SK-N-SH treated with all-trans-retinoic acid at 6 μM for 48 hours (cell line): ENCODE measurements around the gene CRLF1.

Source experiments
- ATAC-seq: fragments of 200-7000 bp; cut with Tn5 transposase; 3 replicates; pipeline ENCODE4 v1.9.1; 2020; ENCODE audit warnings: mild to moderate bottlenecking, moderate library complexity
- ARNTL ChIP-seq: fragments of 450-650 bp; formaldehyde crosslinking; IDR thresholded peaks from 2 replicates; pipeline ENCODE4 v1.5.0; 2020; ENCODE audit warnings: low read depth, mild to moderate bottlenecking, moderate library complexity, borderline replicate concordance
- BACH2 ChIP-seq: fragments of 250-450 bp; sonication (Bioruptor Pico); IDR thresholded peaks from 2 replicates; pipeline ENCODE4 v1.9.0; 2021; ENCODE audit warnings: mild to moderate bottlenecking, borderline replicate concordance
- CSDC2 ChIP-seq: fragments of 250-450 bp; sonication (Bioruptor Pico); IDR thresholded peaks from 2 replicates; pipeline ENCODE4 v1.5.0; 2020; ENCODE audit warnings: mild to moderate bottlenecking, moderate library complexity
- ESRRG ChIP-seq: fragments of 250-450 bp; sonication (Bioruptor Pico); IDR thresholded peaks from 2 replicates; pipeline ENCODE4 v1.6.1; 2021; ENCODE audit warnings: mild to moderate bottlenecking
- GLIS3 ChIP-seq: fragments of 250-450 bp; sonication (Bioruptor Pico); IDR thresholded peaks from 2 replicates; pipeline ENCODE4 v1.5.0; 2020; ENCODE audit warnings: mild to moderate bottlenecking, moderate library complexity
- ISL1 ChIP-seq: fragments of 250-450 bp; sonication (Bioruptor Pico); IDR thresholded peaks from 2 replicates; pipeline ENCODE4 v2.1.2; 2022; ENCODE audit warnings: mild to moderate bottlenecking, moderate library complexity
- OSR1 ChIP-seq: fragments of 250-450 bp; sonication (Bioruptor Pico); IDR thresholded peaks from 2 replicates; pipeline ENCODE4 v1.8.0; 2022; ENCODE audit warnings: moderate library complexity, mild to moderate bottlenecking, inconsistent platforms
- PPARA ChIP-seq: fragments of 250-450 bp; sonication (Bioruptor Pico); IDR thresholded peaks from 2 replicates; pipeline ENCODE4 v1.5.0; 2020; ENCODE audit warnings: mild to moderate bottlenecking, borderline replicate concordance
- RARB ChIP-seq: fragments of 250-450 bp; sonication (Bioruptor Pico); IDR thresholded peaks from 2 replicates; pipeline ENCODE4 v1.8.0; 2021; ENCODE audit warnings: mild to moderate bottlenecking, moderate library complexity
- SNAI2 ChIP-seq: fragments of 250-450 bp; sonication (Bioruptor Pico); IDR thresholded peaks from 2 replicates; pipeline ENCODE4 v1.5.0; 2020; ENCODE audit warnings: mild to moderate bottlenecking, moderate library complexity
- TCF4 ChIP-seq: fragments of 250-450 bp; sonication (Bioruptor Pico); IDR thresholded peaks from 2 replicates; pipeline ENCODE4 v1.8.0; 2021; ENCODE audit warnings: mild to moderate bottlenecking, moderate library complexity, borderline replicate concordance
- ZC3H10 ChIP-seq: fragments of 250-450 bp; sonication (Bioruptor Pico); IDR thresholded peaks from 2 replicates; pipeline ENCODE4 v1.5.1; 2021; ENCODE audit warnings: mild to moderate bottlenecking, moderate library complexity
- ZFP3 ChIP-seq: fragments of 250-450 bp; sonication (Bioruptor Pico); IDR thresholded peaks from 2 replicates; pipeline ENCODE4 v1.5.0; 2020; ENCODE audit warnings: mild to moderate bottlenecking, moderate library complexity
- ZFP30 ChIP-seq: fragments of 450-650 bp; formaldehyde crosslinking; IDR thresholded peaks from 2 replicates; pipeline ENCODE4 v1.5.0; 2022; ENCODE audit warnings: mild to moderate bottlenecking, moderate library complexity
- ZNF565 ChIP-seq: fragments of 450-650 bp; formaldehyde crosslinking; conservative IDR thresholded peaks from 2 replicates; pipeline ENCODE4 v1.5.0; 2020; ENCODE audit warnings: low read depth, mild to moderate bottlenecking, moderate library complexity
- ZNF70 ChIP-seq: fragments of 450-650 bp; formaldehyde crosslinking; IDR thresholded peaks from 2 replicates; pipeline ENCODE4 v1.5.0; 2020; ENCODE audit warnings: mild to moderate bottlenecking, moderate library complexity
- TF ChIP-seq, protein P1 (sequence below): fragments of 250-450 bp; sonication (Bioruptor Pico); IDR thresholded peaks from 2 replicates; pipeline ENCODE4 v1.8.0; 2020; ENCODE audit warnings: mild to moderate bottlenecking, moderate library complexity, borderline replicate concordance
- TF ChIP-seq, protein P2 (sequence below): fragments of 250-450 bp; sonication (Bioruptor Pico); IDR thresholded peaks from 2 replicates; pipeline ENCODE4 v1.5.0; 2020; ENCODE audit warnings: mild to moderate bottlenecking, moderate library complexity
- TF ChIP-seq, protein P3 (sequence below): fragments of 250-450 bp; sonication (Bioruptor Pico); IDR thresholded peaks from 2 replicates; pipeline ENCODE4 v1.5.1; 2021; ENCODE audit warnings: mild to moderate bottlenecking, moderate library complexity
- TF ChIP-seq, protein P4 (sequence below): fragments of 250-450 bp; sonication (Bioruptor Pico); IDR thresholded peaks from 2 replicates; pipeline ENCODE4 v1.5.1; 2020; ENCODE audit warnings: low read depth, mild to moderate bottlenecking, moderate library complexity

The CRLF1 gene

DNA sequence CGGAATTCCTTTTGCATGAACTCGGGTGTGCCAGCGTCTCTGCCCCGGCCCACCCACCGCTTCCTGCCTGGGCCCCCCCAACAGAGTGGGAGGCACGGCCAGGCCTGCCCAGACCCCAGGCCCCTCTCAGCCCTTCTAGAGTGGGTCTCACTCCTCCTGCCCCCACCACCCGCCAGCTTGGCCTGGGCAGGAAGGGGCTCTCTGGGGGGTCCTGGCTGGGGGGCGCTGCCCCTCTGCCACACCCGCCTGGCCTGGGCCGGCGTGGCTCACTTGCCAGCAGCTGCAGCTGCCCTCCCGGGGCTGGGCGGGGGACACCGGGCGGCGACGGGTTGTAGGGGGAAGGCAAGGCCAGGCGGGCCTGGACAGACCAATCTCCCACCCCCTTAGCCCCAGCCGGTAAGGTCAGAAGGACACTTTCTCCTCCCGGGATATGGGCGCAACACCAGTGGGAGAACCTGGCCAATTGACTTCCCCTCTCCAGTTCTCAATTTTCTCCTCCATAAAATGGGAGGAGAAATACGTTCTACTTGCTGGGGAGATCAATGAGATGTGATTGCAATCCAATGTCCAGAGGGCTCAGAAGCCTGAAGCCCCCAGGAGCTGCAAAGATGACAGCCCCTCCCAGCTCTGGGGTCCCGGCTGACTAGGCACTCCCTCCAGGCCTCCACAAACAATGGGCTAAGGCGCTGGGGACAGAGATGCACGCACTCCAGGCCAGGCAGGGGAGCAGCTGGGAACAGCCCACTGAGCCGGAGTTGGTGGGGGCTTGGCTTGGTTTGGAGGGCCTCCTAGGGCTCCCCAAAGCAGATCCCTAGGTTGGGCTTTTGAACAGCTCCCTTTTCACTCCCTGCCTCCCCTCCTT, 2.4 kb downstream of the CRLF1 start:
- TF ChIP-seq RARB (CRISPR knock-in tag): no peak
- TF ChIP-seq, protein P1, sequence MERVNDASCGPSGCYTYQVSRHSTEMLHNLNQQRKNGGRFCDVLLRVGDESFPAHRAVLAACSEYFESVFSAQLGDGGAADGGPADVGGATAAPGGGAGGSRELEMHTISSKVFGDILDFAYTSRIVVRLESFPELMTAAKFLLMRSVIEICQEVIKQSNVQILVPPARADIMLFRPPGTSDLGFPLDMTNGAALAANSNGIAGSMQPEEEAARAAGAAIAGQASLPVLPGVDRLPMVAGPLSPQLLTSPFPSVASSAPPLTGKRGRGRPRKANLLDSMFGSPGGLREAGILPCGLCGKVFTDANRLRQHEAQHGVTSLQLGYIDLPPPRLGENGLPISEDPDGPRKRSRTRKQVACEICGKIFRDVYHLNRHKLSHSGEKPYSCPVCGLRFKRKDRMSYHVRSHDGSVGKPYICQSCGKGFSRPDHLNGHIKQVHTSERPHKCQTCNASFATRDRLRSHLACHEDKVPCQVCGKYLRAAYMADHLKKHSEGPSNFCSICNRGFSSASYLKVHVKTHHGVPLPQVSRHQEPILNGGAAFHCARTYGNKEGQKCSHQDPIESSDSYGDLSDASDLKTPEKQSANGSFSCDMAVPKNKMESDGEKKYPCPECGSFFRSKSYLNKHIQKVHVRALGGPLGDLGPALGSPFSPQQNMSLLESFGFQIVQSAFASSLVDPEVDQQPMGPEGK (CRISPR knock-in tag): no peak
- no peak for TF ChIP-seq TCF4 (CRISPR knock-in tag)
- no peak for TF ChIP-seq BACH2 (CRISPR knock-in tag)
- TF ChIP-seq OSR1: no peak
- TF ChIP-seq, protein P2, sequence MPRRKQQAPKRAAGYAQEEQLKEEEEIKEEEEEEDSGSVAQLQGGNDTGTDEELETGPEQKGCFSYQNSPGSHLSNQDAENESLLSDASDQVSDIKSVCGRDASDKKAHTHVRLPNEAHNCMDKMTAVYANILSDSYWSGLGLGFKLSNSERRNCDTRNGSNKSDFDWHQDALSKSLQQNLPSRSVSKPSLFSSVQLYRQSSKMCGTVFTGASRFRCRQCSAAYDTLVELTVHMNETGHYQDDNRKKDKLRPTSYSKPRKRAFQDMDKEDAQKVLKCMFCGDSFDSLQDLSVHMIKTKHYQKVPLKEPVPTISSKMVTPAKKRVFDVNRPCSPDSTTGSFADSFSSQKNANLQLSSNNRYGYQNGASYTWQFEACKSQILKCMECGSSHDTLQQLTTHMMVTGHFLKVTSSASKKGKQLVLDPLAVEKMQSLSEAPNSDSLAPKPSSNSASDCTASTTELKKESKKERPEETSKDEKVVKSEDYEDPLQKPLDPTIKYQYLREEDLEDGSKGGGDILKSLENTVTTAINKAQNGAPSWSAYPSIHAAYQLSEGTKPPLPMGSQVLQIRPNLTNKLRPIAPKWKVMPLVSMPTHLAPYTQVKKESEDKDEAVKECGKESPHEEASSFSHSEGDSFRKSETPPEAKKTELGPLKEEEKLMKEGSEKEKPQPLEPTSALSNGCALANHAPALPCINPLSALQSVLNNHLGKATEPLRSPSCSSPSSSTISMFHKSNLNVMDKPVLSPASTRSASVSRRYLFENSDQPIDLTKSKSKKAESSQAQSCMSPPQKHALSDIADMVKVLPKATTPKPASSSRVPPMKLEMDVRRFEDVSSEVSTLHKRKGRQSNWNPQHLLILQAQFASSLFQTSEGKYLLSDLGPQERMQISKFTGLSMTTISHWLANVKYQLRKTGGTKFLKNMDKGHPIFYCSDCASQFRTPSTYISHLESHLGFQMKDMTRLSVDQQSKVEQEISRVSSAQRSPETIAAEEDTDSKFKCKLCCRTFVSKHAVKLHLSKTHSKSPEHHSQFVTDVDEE: no peak
- no peak for TF ChIP-seq PPARA (CRISPR knock-in tag)
- no peak for ATAC-seq

DNA sequence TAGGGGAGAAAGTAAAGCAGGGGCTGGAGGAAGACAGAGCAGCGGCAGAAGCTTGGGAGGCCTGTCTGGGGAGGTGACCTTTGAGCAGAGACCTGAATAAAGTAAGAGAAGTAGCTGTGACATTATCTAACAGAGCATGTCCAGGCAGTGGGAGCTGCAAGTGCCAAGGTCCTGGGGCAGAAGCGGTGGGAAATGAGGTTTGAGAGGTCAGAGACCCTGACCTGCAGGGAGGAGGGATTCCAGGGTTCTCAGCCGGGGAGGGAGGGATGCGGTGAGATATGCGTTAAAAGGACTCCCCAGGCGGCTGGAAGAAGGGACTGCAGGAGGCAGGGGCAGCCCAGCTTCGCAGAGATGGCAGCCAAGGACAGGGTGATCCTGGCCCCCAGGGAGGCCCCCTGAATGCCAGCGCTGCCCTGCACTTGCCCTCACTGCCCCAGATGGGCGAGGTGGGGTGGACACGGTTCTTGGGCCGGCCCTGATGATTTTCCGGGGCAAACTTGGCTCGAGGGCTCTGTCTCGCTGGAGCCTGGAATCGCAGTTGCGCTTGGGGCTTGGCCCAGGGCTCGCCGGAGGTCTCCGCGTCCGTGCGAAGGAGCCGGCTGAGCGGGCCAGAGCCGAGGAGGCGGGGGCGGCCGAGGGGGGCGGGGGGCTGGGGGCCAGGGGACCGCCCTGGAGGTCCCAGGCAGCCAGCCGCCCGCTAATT, 3.2 kb downstream of the CRLF1 start:
- ATAC-seq: peak; percentile 77
- TF ChIP-seq CSDC2 (no peak), GLIS3 (CRISPR knock-in tag) (no peak), OSR1 (no peak), PPARA (CRISPR knock-in tag) (no peak), ESRRG (CRISPR knock-in tag) (no peak), ZNF70 (no peak), ZNF565 (CRISPR knock-in tag) (no peak), ISL1 (CRISPR knock-in tag) (no peak), ZFP3 (no peak), BACH2 (CRISPR knock-in tag) (no peak), RARB (CRISPR knock-in tag) (no peak), SNAI2 (no peak), ZFP30 (CRISPR knock-in tag) (no peak), ZC3H10 (CRISPR knock-in tag) (no peak), TCF4 (CRISPR knock-in tag) (no peak), ARNTL (CRISPR knock-in tag) (no peak)
- TF ChIP-seq, protein P1 (CRISPR knock-in tag): no peak
- TF ChIP-seq, protein P3, sequence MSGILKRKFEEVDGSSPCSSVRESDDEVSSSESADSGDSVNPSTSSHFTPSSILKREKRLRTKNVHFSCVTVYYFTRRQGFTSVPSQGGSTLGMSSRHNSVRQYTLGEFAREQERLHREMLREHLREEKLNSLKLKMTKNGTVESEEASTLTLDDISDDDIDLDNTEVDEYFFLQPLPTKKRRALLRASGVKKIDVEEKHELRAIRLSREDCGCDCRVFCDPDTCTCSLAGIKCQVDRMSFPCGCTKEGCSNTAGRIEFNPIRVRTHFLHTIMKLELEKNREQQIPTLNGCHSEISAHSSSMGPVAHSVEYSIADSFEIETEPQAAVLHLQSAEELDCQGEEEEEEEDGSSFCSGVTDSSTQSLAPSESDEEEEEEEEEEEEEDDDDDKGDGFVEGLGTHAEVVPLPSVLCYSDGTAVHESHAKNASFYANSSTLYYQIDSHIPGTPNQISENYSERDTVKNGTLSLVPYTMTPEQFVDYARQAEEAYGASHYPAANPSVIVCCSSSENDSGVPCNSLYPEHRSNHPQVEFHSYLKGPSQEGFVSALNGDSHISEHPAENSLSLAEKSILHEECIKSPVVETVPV: no peak
- TF ChIP-seq, protein P4, sequence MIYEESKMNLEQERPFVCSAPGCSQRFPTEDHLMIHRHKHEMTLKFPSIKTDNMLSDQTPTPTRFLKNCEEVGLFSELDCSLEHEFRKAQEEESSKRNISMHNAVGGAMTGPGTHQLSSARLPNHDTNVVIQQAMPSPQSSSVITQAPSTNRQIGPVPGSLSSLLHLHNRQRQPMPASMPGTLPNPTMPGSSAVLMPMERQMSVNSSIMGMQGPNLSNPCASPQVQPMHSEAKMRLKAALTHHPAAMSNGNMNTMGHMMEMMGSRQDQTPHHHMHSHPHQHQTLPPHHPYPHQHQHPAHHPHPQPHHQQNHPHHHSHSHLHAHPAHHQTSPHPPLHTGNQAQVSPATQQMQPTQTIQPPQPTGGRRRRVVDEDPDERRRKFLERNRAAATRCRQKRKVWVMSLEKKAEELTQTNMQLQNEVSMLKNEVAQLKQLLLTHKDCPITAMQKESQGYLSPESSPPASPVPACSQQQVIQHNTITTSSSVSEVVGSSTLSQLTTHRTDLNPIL (CRISPR knock-in tag): no peak
- TF ChIP-seq, protein P2: no peak
